ENCODE data around the gene HRH2. TPM values are rescaled to one million over a fixed set of nuclear protein-coding genes. Genes with fewer than 3 reads are reported as not detected.

HRH2 gene
- total and polyA plus RNA-seq, 2 donors (not counting 1 experiment from before 2014, with no cell fraction given): 0.46 TPM; not detected in 1

DNA sequence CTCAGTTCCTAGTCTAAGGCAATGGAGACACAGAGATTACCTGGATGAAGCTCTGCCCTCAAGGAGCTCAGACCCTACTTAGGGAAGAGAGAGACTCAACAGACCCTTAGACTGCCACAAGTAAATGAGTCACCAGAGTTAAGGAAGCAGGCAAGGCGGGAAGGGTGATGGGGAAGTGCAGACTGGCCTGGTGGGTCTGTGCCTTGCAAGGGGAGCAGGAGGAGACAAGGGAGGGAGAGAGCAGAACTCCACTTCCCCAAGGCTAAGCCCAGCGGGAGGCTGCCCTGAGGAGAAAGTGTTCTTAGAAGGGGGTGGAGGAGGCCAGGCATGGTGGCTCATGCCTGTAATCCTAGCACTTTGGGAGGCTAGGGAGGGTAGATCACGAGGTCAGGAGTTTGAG lies 83.7 kb downstream of the HRH2 start:
- H3K4me3 ChIP-seq (ENCODE audit: control extremely low read depth in 1 of 5, extremely low read depth in 1 of 5, insufficient read depth in 1 of 5, low read depth in 2 of 5, low read length in 4 of 5): no peak overlapping the region
- H3K9me3 ChIP-seq (ENCODE audit: control extremely low read depth in 1 of 3, control insufficient read depth in 2 of 3, insufficient read depth in 1 of 3, low read length in 2 of 3): peaks cover 0 to 3% (median 0%) of the 10 kb centered on the region in 3 donors
- Mint-ChIP-seq H3K9me3 (ENCODE audit: insufficient read depth) (no peaks in the 10 kb centered on the region), H3K4me1 (no peaks in the 10 kb centered on the region), H3K27me3 (peaks cover 51% of the 10 kb centered on the region), H3K27ac (no peak overlapping the region), H3K4me3 (no peak overlapping the region)
- H3K27ac ChIP-seq (ENCODE audit: low read length in 2 of 2): no peak overlapping the region
- H3K36me3 ChIP-seq (replicated peaks in 1 of 2; ENCODE audit: control extremely low read depth in 1 of 2, control insufficient read depth in 1 of 2, extremely low read depth in 1 of 2, insufficient read depth in 2 of 2, low read length in 1 of 2): no peaks in the 10 kb centered on the region
- H3K9ac ChIP-seq (ENCODE audit: low read length): no peak overlapping the region
- POLR2A ChIA-PET: no interaction called here
- H3K79me2 ChIP-seq (ENCODE audit: control insufficient read depth, insufficient read depth, low read length): no peaks in the 10 kb centered on the region
- no peak overlapping the region for H2AFZ ChIP-seq (ENCODE audit: insufficient read depth, low read depth, low read length, poor library complexity, severe bottlenecking)
- intact Hi-C loops (cut with micrococcal nuclease): no loop called here
- DNase-seq: no peak
- no peaks in the 10 kb centered on the region for H4K20me1 ChIP-seq (ENCODE audit: control insufficient read depth, insufficient read depth, low read length, poor library complexity, severe bottlenecking)
- CTCF ChIA-PET: interaction anchor here (0.9 kb wide), 1 partner anchor 11 kb away, joined by 4 read pairs; no protein-coding TSS in a partner anchor
- 20% methylated on average over 1 of the region's 3 CpGs for WGBS (ENCODE audit: insufficient coverage)
- peaks cover 0 to 9% (median 2%) of the 10 kb centered on the region in 4 experiments for H3K27me3 ChIP-seq (replicated peaks in 1 of 4; ENCODE audit: control extremely low read depth in 1 of 4, control insufficient read depth in 3 of 4, insufficient read depth in 4 of 4, low read length in 3 of 4)
- TF ChIP-seq, protein P1, sequence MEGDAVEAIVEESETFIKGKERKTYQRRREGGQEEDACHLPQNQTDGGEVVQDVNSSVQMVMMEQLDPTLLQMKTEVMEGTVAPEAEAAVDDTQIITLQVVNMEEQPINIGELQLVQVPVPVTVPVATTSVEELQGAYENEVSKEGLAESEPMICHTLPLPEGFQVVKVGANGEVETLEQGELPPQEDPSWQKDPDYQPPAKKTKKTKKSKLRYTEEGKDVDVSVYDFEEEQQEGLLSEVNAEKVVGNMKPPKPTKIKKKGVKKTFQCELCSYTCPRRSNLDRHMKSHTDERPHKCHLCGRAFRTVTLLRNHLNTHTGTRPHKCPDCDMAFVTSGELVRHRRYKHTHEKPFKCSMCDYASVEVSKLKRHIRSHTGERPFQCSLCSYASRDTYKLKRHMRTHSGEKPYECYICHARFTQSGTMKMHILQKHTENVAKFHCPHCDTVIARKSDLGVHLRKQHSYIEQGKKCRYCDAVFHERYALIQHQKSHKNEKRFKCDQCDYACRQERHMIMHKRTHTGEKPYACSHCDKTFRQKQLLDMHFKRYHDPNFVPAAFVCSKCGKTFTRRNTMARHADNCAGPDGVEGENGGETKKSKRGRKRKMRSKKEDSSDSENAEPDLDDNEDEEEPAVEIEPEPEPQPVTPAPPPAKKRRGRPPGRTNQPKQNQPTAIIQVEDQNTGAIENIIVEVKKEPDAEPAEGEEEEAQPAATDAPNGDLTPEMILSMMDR (IDR thresholded peaks at IDR 0.05): no peak
- TF ChIP-seq EZH2 (IDR thresholded peaks at IDR 0.05; ENCODE audit: borderline replicate concordance, insufficient read depth, low read depth, low read length, poor library complexity, severe bottlenecking): no peak
- no peak for ATAC-seq (ENCODE audit: low read depth)
- H3K4me2 ChIP-seq (replicated peaks; ENCODE audit: low read depth, low read length, poor library complexity, severe bottlenecking): no peak overlapping the region
- H3K4me1 ChIP-seq (ENCODE audit: control insufficient read depth in 2 of 2, insufficient read depth in 2 of 2, low read length in 2 of 2): no peaks in the 10 kb centered on the region

DNA sequence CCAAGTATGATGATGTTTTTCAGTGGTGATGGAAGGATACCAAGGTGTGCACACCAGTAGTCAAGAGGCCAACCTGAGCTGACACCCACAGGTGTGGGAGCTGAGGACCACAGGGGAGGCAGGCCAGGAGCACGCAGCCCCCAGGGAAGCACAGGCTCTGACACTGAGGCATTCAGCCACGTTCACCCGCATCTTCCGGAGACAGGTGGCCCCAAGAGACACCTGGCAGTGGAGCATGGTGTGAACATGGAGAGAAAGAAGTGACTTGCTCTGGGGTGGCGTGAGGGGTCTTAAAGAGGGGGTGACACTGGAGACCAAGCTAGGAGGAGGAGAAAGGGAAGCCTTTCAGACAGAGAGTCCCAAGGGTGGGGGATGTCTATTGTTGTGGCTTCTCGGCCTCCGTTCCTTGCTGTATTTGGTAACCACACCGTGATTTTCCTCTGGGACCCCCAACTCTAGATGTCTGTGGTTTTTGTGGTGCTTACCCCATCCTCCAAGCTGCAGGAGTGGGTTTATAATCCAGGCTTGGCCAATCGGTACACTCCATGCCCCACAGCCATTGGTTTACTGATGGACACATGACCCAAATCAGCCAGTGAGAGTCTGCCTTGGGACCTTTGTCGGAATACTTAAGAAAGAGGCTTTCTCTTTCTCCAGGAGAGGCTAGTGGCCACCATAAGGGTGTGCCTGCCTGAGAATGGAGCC lies 84.6 kb downstream of the HRH2 start:
- 11% methylated on average over 9 of the region's 10 CpGs for WGBS (ENCODE audit: insufficient coverage)
- no peaks in the 10 kb centered on the region for H3K9me3 Mint-ChIP-seq (ENCODE audit: insufficient read depth)

More for the DNA sequence above, 84.6 kb downstream of the HRH2 start:
- H3K4me3 Mint-ChIP-seq: no peak overlapping the region
- no peaks in the 10 kb centered on the region for H4K20me1 ChIP-seq (ENCODE audit: control insufficient read depth, insufficient read depth, low read length, poor library complexity, severe bottlenecking)
- no peak overlapping the region for H3K9ac ChIP-seq (ENCODE audit: low read length)
- H3K27me3 Mint-ChIP-seq: peaks cover 56% of the 10 kb centered on the region
- TF ChIP-seq, protein P1 (IDR thresholded peaks at IDR 0.05): no peak
- TF ChIP-seq EZH2 (IDR thresholded peaks at IDR 0.05; ENCODE audit: borderline replicate concordance, insufficient read depth, low read depth, low read length, poor library complexity, severe bottlenecking): no peak
- H3K27ac Mint-ChIP-seq: no peak overlapping the region
- peaks cover 0 to 3% (median 0%) of the 10 kb centered on the region in 3 donors for H3K9me3 ChIP-seq (ENCODE audit: control extremely low read depth in 1 of 3, control insufficient read depth in 2 of 3, insufficient read depth in 1 of 3, low read length in 2 of 3)
- no peak overlapping the region for H3K4me3 ChIP-seq (ENCODE audit: control extremely low read depth in 1 of 5, extremely low read depth in 1 of 5, insufficient read depth in 1 of 5, low read depth in 2 of 5, low read length in 4 of 5)
- H3K36me3 ChIP-seq (replicated peaks in 1 of 2; ENCODE audit: control extremely low read depth in 1 of 2, control insufficient read depth in 1 of 2, extremely low read depth in 1 of 2, insufficient read depth in 2 of 2, low read length in 1 of 2): no peaks in the 10 kb centered on the region
- ChIA-PET POLR2A (no interaction called here), CTCF (interaction anchor here (0.9 kb wide), 1 partner anchor 12 kb away, joined by 4 read pairs; no protein-coding TSS in a partner anchor)
- H2AFZ ChIP-seq (ENCODE audit: insufficient read depth, low read depth, low read length, poor library complexity, severe bottlenecking): no peak overlapping the region
- no peaks in the 10 kb centered on the region for H3K79me2 ChIP-seq (ENCODE audit: control insufficient read depth, insufficient read depth, low read length)
- H3K27me3 ChIP-seq (replicated peaks in 1 of 4; ENCODE audit: control extremely low read depth in 1 of 4, control insufficient read depth in 3 of 4, insufficient read depth in 4 of 4, low read length in 3 of 4): peaks cover 0 to 9% (median 2%) of the 10 kb centered on the region in 4 experiments
- no peaks in the 10 kb centered on the region for H3K4me1 Mint-ChIP-seq
- no peak overlapping the region for H3K4me2 ChIP-seq (replicated peaks; ENCODE audit: low read depth, low read length, poor library complexity, severe bottlenecking)
- H3K4me1 ChIP-seq (ENCODE audit: control insufficient read depth in 2 of 2, insufficient read depth in 2 of 2, low read length in 2 of 2): no peaks in the 10 kb centered on the region
- H3K27ac ChIP-seq (ENCODE audit: low read length in 2 of 2): no peak overlapping the region
- DNase-seq: no peak
- ATAC-seq (ENCODE audit: low read depth): no peak
- intact Hi-C loops (cut with micrococcal nuclease): no loop called here
